ENCODE results near the gene FLRT1. TPM values are rescaled to one million over a fixed set of nuclear protein-coding genes. Genes with fewer than 3 reads are reported as not detected.
A peak's percentile ranks its signal among the peaks of the same experiment; 100 is the strongest.

FLRT1 gene
- total and polyA plus RNA-seq, 2 of the 13 experiments (the other 11 are each of a cell fraction or from before 2014, with no cell fraction given): 0.02 to 0.08 TPM

GRCh38 chr11:64042301-64042700 lies 6.6 kb downstream of the FLRT1 start:
- POLR2A ChIA-PET: no interaction called here
- Histone ChIP-seq H2AFZ (ENCODE audit: low read length) (no peak overlapping the region), H3K79me2 (ENCODE audit: insufficient read depth, low read length) (no peaks in the 10 kb centered on the region), H3K9ac (ENCODE audit: insufficient read depth, low read depth, low read length) (no peak overlapping the region), H3K36me3 (replicated peaks in 1 of 2; ENCODE audit: control insufficient read depth in 1 of 2, insufficient read depth in 2 of 2, low read length in 2 of 2) (no peaks in the 10 kb centered on the region), H4K20me1 (ENCODE audit: insufficient read depth, low read length) (peaks cover 16% of the 10 kb centered on the region; the same call in 1 of the 2 replicates), H3K4me3 (replicated peaks in 1 of 3; ENCODE audit: insufficient read depth in 1 of 3, low read depth in 2 of 3, low read length in 3 of 3) (no peak overlapping the region), H3K27me3 (ENCODE audit: control insufficient read depth in 1 of 2, insufficient read depth in 2 of 2, low read length in 2 of 2) (peaks cover 0 to 10% of the 10 kb centered on the region in 2 experiments; a peak in 2 of 5 replicates), H3K27ac (ENCODE audit: extremely low read length, insufficient read depth, low read length) (no peak overlapping the region), H3K9me3 (ENCODE audit: low read length) (no peaks in the 10 kb centered on the region), H3K4me2 (ENCODE audit: low read depth, low read length) (no peak overlapping the region), H3K4me1 (ENCODE audit: insufficient read depth, low read length) (peaks cover 33% of the 10 kb centered on the region)
- ATAC-seq (peak; percentile 19), DNase-seq (ENCODE audit: low spot score) (peak; percentile 23), FAIRE-seq (no peak)
- TF ChIP-seq SMAD3 (CRISPR knock-in tag; IDR thresholded peaks at IDR 0.05) (no peak), SETDB1 (CRISPR knock-in tag; IDR thresholded peaks at IDR 0.05; ENCODE audit: borderline replicate concordance) (no peak), NR2C2 (CRISPR knock-in tag; IDR thresholded peaks at IDR 0.05; ENCODE audit: borderline replicate concordance) (peak; percentile 78), ZNF543 (CRISPR knock-in tag; IDR thresholded peaks at IDR 0.05) (no peak), PITX1 (CRISPR knock-in tag; IDR thresholded peaks at IDR 0.05) (no peak), ZBTB7B (CRISPR knock-in tag; IDR thresholded peaks at IDR 0.05) (no peak), SAFB2 (CRISPR knock-in tag; IDR thresholded peaks at IDR 0.05; ENCODE audit: borderline replicate concordance, low read depth) (no peak), ZNF598 (CRISPR knock-in tag; IDR thresholded peaks at IDR 0.05; ENCODE audit: borderline replicate concordance) (no peak), NBN (conservative IDR thresholded peaks at IDR 0.05) (no peak), PATZ1 (CRISPR knock-in tag; IDR thresholded peaks at IDR 0.05) (peak; percentile 31; the same call in 1 of the 2 replicates), ZNF737 (CRISPR knock-in tag; IDR thresholded peaks at IDR 0.05; ENCODE audit: borderline replicate concordance) (no peak), ZNF777 (CRISPR knock-in tag; IDR thresholded peaks at IDR 0.05) (no peak), ZNF468 (CRISPR knock-in tag; IDR thresholded peaks at IDR 0.05) (no peak), HINFP (CRISPR knock-in tag; IDR thresholded peaks at IDR 0.05; ENCODE audit: low read depth) (no peak), ZNF713 (CRISPR knock-in tag; IDR thresholded peaks at IDR 0.05) (no peak), ZNF20 (CRISPR knock-in tag; IDR thresholded peaks at IDR 0.05) (no peak), ESRRA (CRISPR knock-in tag; IDR thresholded peaks at IDR 0.05; ENCODE audit: low read depth) (no peak), ZNF775 (CRISPR knock-in tag; IDR thresholded peaks at IDR 0.05; ENCODE audit: borderline replicate concordance) (no peak)
- in situ Hi-C loops (cut with HindIII; ENCODE audit: extremely low pct_ligation_motif_present, low pct_unique_long_range_greater_than_20kb): loop anchor here (5.0 kb wide), 1 partner anchor 105 kb away; no protein-coding TSS in a partner anchor
- CTCF ChIA-PET (ENCODE audit: low intra/inter-chr PET ratio, low total read pairs): no interaction called here
- 10% methylated on average over 2 of the region's 4 CpGs for WGBS (ENCODE audit: low lambda C conversion rate)
- intact Hi-C loops (cut with micrococcal nuclease; ENCODE audit: unreplicated experiment): no loop called here
- no TSS peak for BruUV-seq (replicated peaks)
